IMR-90 (cell line): ENCODE results near the gene CLIC2. TPM values are rescaled to one million over a fixed set of nuclear protein-coding genes. Genes with fewer than 3 reads are reported as not detected.
"Not testable (repeated sequence)": the region's sequence is repeated elsewhere in the genome, so short reads cannot be mapped to it uniquely, and the experiment has no call there.

Source experiments
- ATAC-seq: fragments of 200-7000 bp; cut with Tn5 transposase; 2 replicates; pipeline ENCODE4 v1.9.1; 2020; ENCODE audit warnings: low read depth, mild to moderate bottlenecking, moderate library complexity
- BruUV-seq: library from RNA; stranded (reverse); fragments of 400-500 nt; replicated peaks from 2 replicates; lab custom pipeline; 2021; lab: Mats Ljungman, UMichigan
- CTCF ChIA-PET: fragments of 300-600 bp; formaldehyde crosslinking; extraction: SDS; loops from one replicate; lab custom pipeline; 2021; ENCODE audit warnings: antibody characterized with exemption; lab: Yijun Ruan, JAX
- POLR2A ChIA-PET: fragments of 300-600 bp; sonication (Branson Sonifier 250); formaldehyde crosslinking; loops from one replicate; lab custom pipeline; 2022; ENCODE audit warnings: antibody characterized with exemption; ENCODE audit not compliant: unreplicated experiment; lab: Charles Lee
- DNase-seq: peaks from one replicate; pipeline ENCODE4 v3.0.0; 2013
- H2AFZ ChIP-seq: replicated peaks from 2 replicates; pipeline ENCODE3; 2013; ENCODE audit warnings: low read length, mild to moderate bottlenecking; ENCODE audit not compliant: poor library complexity
- H2AK5ac ChIP-seq: 2 replicates; pipeline ENCODE4 v1.6.1; 2013; ENCODE audit warnings: low read depth, low read length, inconsistent platforms
- H2AK9ac ChIP-seq: replicated peaks from 2 replicates; pipeline ENCODE3; 2013; ENCODE audit warnings: mild to moderate bottlenecking, low read depth, low read length, moderate library complexity; ENCODE audit not compliant: poor library complexity
- H2BK120ac ChIP-seq: 2 replicates; pipeline ENCODE4 v1.6.1; 2013; ENCODE audit warnings: low read depth, low read length, inconsistent platforms
- H2BK15ac ChIP-seq: 3 replicates; pipeline ENCODE4 v1.6.1; 2013; ENCODE audit warnings: low read depth, low read length, inconsistent platforms
- H2BK20ac ChIP-seq: 2 replicates; pipeline ENCODE4 v1.6.1; 2013; ENCODE audit warnings: low read depth, mild to moderate bottlenecking, inconsistent platforms, low read length, moderate library complexity
- H2BK5ac ChIP-seq: 2 replicates; pipeline ENCODE4 v1.6.1; 2013; ENCODE audit warnings: mild to moderate bottlenecking, low read depth, low read length, inconsistent platforms; ENCODE audit not compliant: poor library complexity, severe bottlenecking
- H3K14ac ChIP-seq: replicated peaks from 2 replicates; pipeline ENCODE4 v1.6.1; 2013; ENCODE audit warnings: low read depth, low read length, inconsistent platforms
- H3K18ac ChIP-seq: 2 replicates; pipeline ENCODE4 v1.6.1; 2013; ENCODE audit warnings: low read depth, low read length, control low read depth
- H3K23ac ChIP-seq: 2 replicates; pipeline ENCODE4 v1.6.1; 2013; ENCODE audit warnings: low read depth, low read length, inconsistent platforms
- H3K27ac ChIP-seq: 2 replicates; pipeline ENCODE4 v1.5.1; 2013; ENCODE audit warnings: mild to moderate bottlenecking, control low read depth, low read length; ENCODE audit not compliant: insufficient read depth
- H3K27me3 ChIP-seq: 2 replicates; pipeline ENCODE4 v1.6.1; 2013; ENCODE audit warnings: low read length; ENCODE audit not compliant: control insufficient read depth, insufficient read depth
- H3K36me3 ChIP-seq: 2 replicates; pipeline ENCODE4 v1.6.1; 2013; ENCODE audit warnings: low read length, mixed read lengths; ENCODE audit not compliant: control insufficient read depth, insufficient read depth
- H3K4ac ChIP-seq: 2 replicates; pipeline ENCODE4 v1.6.1; 2013; ENCODE audit warnings: low read depth, low read length, inconsistent platforms
- H3K4me1 ChIP-seq: 2 replicates; pipeline ENCODE4 v1.6.1; 2013; ENCODE audit warnings: low read length, mixed read lengths; ENCODE audit not compliant: control insufficient read depth, insufficient read depth
- H3K4me2 ChIP-seq: 2 replicates; pipeline ENCODE4 v1.6.1; 2013; ENCODE audit warnings: low read depth, mild to moderate bottlenecking, control low read depth, low read length, moderate library complexity
- H3K4me3 ChIP-seq: 2 replicates; pipeline ENCODE4 v1.5.1; 2013; ENCODE audit warnings: low read depth, mild to moderate bottlenecking, control low read depth, low read length, moderate library complexity; ENCODE audit not compliant: insufficient read depth
- H3K56ac ChIP-seq: 2 replicates; pipeline ENCODE4 v1.6.1; 2013; ENCODE audit warnings: low read length, inconsistent platforms; ENCODE audit not compliant: insufficient read depth; ENCODE audit errors: extremely low read depth
- H3K79me1 ChIP-seq, 2 experiments: 2 replicates each; pipeline ENCODE4 v1.6.1; 2013; ENCODE audit warnings: low read length in 2 of 2, inconsistent platforms in 1 of 2, low read depth in 1 of 2
- H3K9ac ChIP-seq: 2 replicates; pipeline ENCODE4 v1.6.1; 2013; ENCODE audit warnings: low read depth, low read length, control low read depth
- H3K9me1 ChIP-seq: 2 replicates; pipeline ENCODE4 v1.6.1; 2013; ENCODE audit warnings: low read length, inconsistent platforms; ENCODE audit not compliant: insufficient read depth
- H3K9me3 ChIP-seq: 2 replicates; pipeline ENCODE4 v1.6.1; 2013; ENCODE audit warnings: low read length; ENCODE audit not compliant: control insufficient read depth, insufficient read depth
- H4K20me1 ChIP-seq: 2 replicates; pipeline ENCODE4 v1.6.1; 2013; ENCODE audit warnings: low read length, inconsistent platforms; ENCODE audit not compliant: insufficient read depth
- H4K5ac ChIP-seq: 2 replicates; pipeline ENCODE4 v1.6.1; 2013; ENCODE audit warnings: mild to moderate bottlenecking, low read depth, low read length, control low read depth
- H4K8ac ChIP-seq, 2 experiments: 2 replicates each; pipeline ENCODE4 v1.6.1; 2013; ENCODE audit warnings: low read depth in 2 of 2, low read length in 2 of 2, control low read depth in 1 of 2, inconsistent platforms in 1 of 2
- H4K91ac ChIP-seq: 2 replicates; pipeline ENCODE4 v1.6.1; 2013; ENCODE audit warnings: low read depth, low read length, inconsistent platforms; ENCODE audit not compliant: insufficient read depth
- WGBS, 2 experiments: methylation state at CpG; one replicate each; pipeline versions ENCODE4 v1.1.5 to v1.1.7; 2013; ENCODE audit warnings: missing lambda C conversion rate in 2 of 2; ENCODE audit not compliant: insufficient read length in 1 of 2; ENCODE audit errors: extremely low coverage in 2 of 2; 5-methylcytosine and 5-hydroxymethylcytosine counted together
- dilution Hi-C: fragments of 300-500 bp; cut with HindIII; formaldehyde crosslinking; loops from one replicate; pipeline ENCODE4 v1.14.3; 2018; ENCODE audit warnings: low sequenced_read_pairs; ENCODE audit not compliant: unreplicated experiment
- in situ Hi-C: fragments of 300-500 bp; cut with MboI; formaldehyde crosslinking; loops from 3 replicates; pipeline ENCODE4 v1.14.3; 2019; ENCODE audit warnings: low sequenced_read_pairs, inconsistent platforms, mixed read lengths
- intact Hi-C: fragments of 100-400 bp; cut with micrococcal nuclease; formaldehyde crosslinking; loops from 2 replicates; pipeline ENCODE4 v1.10.0; 2022
- polyA plus RNA-seq, 3 experiments: library from polyadenylated mRNA; depleted of rRNA; stranded (reverse); fragments of >200 nt; gene quantifications; 2 replicates each; pipeline ENCODE4 v1.2.3, GENCODE V29; 2012; ENCODE audit warnings: low replicate concordance in 1 of 3
- total RNA-seq: library from RNA; depleted of rRNA; stranded (reverse); fragments of >200 nt; gene quantifications from 2 replicates; pipeline ENCODE4 v1.2.3, GENCODE V29; 2012

CLIC2 gene
- total and polyA plus RNA-seq, 2 of the 4 experiments (the other 2 are of a cell fraction): 0.07 to 0.18 TPM

GRCh38 chrX:155381843-155382528 lies 47.6 kb upstream of the CLIC2 start, which contains the start of gene F8A2:
Gene F8A2, plus strand, starts transcription at chrX:155382095. Its CDS starts 20 bp downstream, at chrX:155382115.
- H2BK120ac ChIP-seq, H2BK5ac ChIP-seq, H3K4me1 ChIP-seq, H3K36me3 ChIP-seq, H3K9me1 ChIP-seq, H3K9me3 ChIP-seq, intact Hi-C loops, H3K14ac ChIP-seq, H3K9ac ChIP-seq, dilution Hi-C loops, DNase-seq, H3K4me3 ChIP-seq, H3K27ac ChIP-seq, in situ Hi-C loops, H2BK15ac ChIP-seq, H3K79me1 ChIP-seq, H3K56ac ChIP-seq, H2AK9ac ChIP-seq, POLR2A ChIA-PET, H3K4me2 ChIP-seq, H2AFZ ChIP-seq, H3K4ac ChIP-seq, H3K27me3 ChIP-seq, H2AK5ac ChIP-seq, H3K18ac ChIP-seq, CTCF ChIA-PET, H4K8ac ChIP-seq, H4K5ac ChIP-seq, H3K23ac ChIP-seq, H4K91ac ChIP-seq, BruUV-seq, H2BK20ac ChIP-seq, H4K20me1 ChIP-seq: not testable (repeated sequence)
- no CpG with 5 or more reads among the region's 90 CpGs for WGBS, 2 experiments
- peak; percentile 90 for ATAC-seq

DNA sequence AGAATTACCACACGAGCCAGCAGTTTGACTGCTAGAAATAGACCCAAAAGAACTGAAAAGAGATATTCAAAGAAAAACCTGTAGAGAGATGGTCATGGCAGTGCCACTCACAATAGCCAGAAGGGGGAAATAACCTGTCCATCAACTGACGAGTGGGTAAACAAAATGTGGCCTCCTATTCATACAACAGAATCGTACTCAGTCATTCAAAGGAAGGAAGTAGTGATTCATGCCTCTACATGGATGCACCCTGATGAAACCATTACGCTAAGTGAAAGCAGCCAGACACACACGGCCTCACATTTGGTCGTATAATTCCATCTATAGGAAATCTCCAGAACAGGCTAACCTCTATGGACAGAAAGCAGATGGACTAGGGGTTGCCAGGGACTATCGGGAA lies 45.4 kb upstream of the CLIC2 start:
- H2BK15ac ChIP-seq, H3K18ac ChIP-seq, POLR2A ChIA-PET, intact Hi-C loops, H2BK5ac ChIP-seq, H3K9me3 ChIP-seq, H3K4me1 ChIP-seq, H2AK9ac ChIP-seq, H3K23ac ChIP-seq, H3K9ac ChIP-seq, in situ Hi-C loops, H2BK20ac ChIP-seq, H4K91ac ChIP-seq, H4K5ac ChIP-seq, H3K56ac ChIP-seq, dilution Hi-C loops, H3K36me3 ChIP-seq, H3K27me3 ChIP-seq, H2AFZ ChIP-seq, BruUV-seq, DNase-seq, H3K27ac ChIP-seq, H4K8ac ChIP-seq, H3K79me1 ChIP-seq, H3K14ac ChIP-seq, H4K20me1 ChIP-seq, H3K4me3 ChIP-seq, ATAC-seq, CTCF ChIA-PET, H3K4ac ChIP-seq, H2AK5ac ChIP-seq, H2BK120ac ChIP-seq, H3K9me1 ChIP-seq, H3K4me2 ChIP-seq: not testable (repeated sequence)
- WGBS, 2 experiments: no CpG with 5 or more reads among the region's 7 CpGs
